Measurements from ENCODE around the gene SIDT1.

SIDT1 gene

GRCh38 chr3:113545594-113545993, 13.2 kb downstream of the SIDT1 start:
- no peak for DNase-seq (ENCODE audit: low read depth)

DNA sequence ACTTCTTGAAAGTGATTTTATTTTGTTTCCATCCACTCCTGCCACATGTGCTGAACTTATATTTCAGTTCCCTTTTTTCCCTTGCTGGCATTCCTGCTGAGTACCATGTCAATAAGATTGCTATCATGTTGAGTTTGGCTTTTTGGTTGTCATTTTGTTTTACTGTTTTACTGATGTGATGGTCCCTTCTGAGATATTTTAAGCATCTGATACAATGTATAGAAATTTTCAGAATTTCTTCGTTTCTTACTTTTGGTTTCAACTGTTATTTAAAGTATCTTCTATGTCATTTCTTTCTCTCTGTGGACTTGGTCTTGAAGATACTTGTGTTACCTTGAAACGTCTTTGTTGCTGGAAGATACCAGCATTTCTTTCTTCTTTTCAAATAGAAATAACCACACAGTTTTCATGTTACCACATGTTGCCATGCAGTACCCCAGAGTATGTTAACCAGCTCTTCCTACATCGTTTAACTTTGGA, 14.1 kb downstream of the SIDT1 start:
- no peak for DNase-seq (ENCODE audit: low read depth)

GRCh38 chr3:113548501-113548900, 16.1 kb downstream of the SIDT1 start:
- no peak for DNase-seq (ENCODE audit: low read depth)

GRCh38 chr3:113551820-113552219, 19.5 kb downstream of the SIDT1 start:
- no peak for DNase-seq (ENCODE audit: low read depth)

DNA sequence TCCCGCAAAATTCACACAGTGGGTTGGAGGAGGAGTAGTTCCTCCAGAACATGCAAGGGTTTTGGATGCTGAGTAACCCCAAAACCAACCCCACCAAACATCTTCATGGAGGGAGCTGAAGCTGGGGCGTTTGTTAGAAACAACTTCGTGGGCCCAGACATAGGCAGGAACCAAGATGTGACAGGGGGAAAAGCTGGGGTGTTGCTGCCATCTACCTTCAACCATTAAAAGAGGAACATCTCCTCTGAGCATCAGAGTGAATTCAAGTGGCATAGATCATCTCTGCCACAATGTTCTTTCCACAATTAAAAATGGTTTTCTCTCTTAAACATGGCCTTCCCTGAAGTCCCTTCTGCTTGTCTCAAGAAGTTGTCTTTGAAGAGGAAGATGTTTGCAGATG, 20.5 kb downstream of the SIDT1 start:
- DNase-seq (ENCODE audit: low read depth), result no peak

DNA sequence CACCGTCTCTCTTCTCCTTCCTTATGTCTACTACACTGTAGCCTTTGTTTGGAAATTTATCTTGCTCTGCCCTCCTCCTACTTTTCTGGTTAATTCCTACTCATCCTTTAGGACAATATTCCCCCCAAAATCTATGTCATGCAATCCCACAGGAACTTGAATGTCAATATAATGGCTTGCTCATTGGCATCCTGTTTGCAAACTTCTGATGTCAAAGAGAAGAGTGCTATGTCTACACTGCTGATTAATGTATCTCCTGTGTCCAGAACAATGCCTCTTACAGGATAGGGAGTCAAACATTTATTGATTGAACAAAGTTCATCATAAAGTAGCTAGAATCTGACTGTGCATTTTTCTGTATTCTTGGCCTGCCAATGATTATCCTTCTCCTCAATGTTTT, 22.8 kb downstream of the SIDT1 start:
- DNase-seq (ENCODE audit: low read depth), result no peak

- DNase-seq (ENCODE audit: low read depth), result no peak
Measured at GRCh38 chr3:113556316-113556945, 24.1 kb downstream of the SIDT1 start.

- DNase-seq (ENCODE audit: low read depth), result no peak
Measured at GRCh38 chr3:113556946-113557335, 24.6 kb downstream of the SIDT1 start.

GRCh38 chr3:113557374-113557773, 25.0 kb downstream of the SIDT1 start:
- DNase-seq (ENCODE audit: low read depth), result peak; percentile 42

DNA sequence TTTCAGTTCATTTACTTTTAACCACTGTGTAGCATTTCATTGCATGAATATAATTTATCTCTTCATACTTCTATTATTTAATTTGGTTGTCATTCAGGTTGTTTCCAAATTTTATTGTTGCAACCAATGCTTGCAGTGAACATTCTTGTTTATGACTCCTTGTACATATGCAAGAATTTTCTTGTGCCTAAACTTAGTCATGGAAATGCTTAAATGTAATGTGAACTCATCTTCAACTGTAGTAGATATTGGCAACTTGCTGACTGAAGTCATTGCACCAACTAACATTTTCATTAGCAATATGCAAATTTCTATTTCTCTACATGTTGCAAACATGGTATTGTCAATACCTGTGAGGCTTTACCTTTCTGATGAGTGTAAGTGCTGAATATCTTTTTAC, 26.7 kb downstream of the SIDT1 start:
- DNase-seq (ENCODE audit: low read depth), result no peak

- DNase-seq (ENCODE audit: low read depth), result peak; percentile 12
Measured at GRCh38 chr3:113560271-113560670, 27.9 kb downstream of the SIDT1 start.

- DNase-seq (ENCODE audit: low read depth), result peak; percentile 40
Measured at GRCh38 chr3:113560831-113561623, 28.7 kb downstream of the SIDT1 start.

- peak; percentile 14 for DNase-seq (ENCODE audit: low read depth)
Measured at GRCh38 chr3:113565555-113565954, 33.2 kb downstream of the SIDT1 start.

- no peak for DNase-seq (ENCODE audit: low read depth)
Measured at GRCh38 chr3:113570158-113570557, 37.8 kb downstream of the SIDT1 start.

- DNase-seq (ENCODE audit: low read depth), result no peak
Measured at GRCh38 chr3:113571360-113571759, 39.0 kb downstream of the SIDT1 start.

- DNase-seq (ENCODE audit: low read depth), result no peak
Measured at GRCh38 chr3:113573728-113574127, 41.4 kb downstream of the SIDT1 start.

DNA sequence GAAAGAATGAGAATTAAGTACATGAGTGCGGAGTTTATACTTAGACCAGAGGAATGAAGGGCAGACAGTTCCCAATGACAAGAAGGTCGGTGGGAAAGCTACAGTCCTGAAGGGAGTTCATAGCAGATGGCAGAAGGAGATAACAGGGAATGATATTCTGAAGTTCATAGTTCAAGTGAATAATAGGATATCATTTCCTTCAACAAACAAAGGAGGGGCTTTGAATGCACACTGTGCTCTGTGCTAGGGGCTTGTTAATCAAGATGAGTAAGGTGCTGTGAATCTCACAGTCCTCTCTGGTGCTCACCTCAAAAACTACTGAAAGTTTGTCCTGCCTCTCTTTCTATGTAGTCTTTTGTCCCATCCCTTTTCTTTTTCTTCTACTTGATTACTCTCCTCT, 41.9 kb downstream of the SIDT1 start:
- DNase-seq (ENCODE audit: low read depth), result no peak

GRCh38 chr3:113575206-113575605, 42.9 kb downstream of the SIDT1 start:
- no peak for DNase-seq (ENCODE audit: low read depth)

DNA sequence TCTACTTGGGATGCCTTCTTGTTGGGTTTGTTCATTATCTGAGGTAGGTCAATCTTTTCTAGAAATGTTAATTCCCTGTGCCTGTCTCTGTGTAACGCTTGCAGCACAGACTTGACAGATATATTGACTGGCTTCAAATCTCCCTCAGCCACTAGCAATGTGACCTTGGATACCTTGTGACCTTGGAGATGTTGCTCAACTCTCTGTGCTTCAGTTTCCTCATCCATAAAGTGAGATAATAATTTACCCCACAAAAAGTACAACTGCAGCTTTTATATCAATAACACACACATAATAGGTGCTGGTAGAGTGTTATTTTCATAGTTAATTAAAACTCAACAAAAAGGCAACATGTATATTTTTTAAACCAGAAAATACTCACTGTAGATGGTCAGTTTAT, 52.9 kb downstream of the SIDT1 start:
- no peak for DNase-seq (ENCODE audit: low read depth)

DNA sequence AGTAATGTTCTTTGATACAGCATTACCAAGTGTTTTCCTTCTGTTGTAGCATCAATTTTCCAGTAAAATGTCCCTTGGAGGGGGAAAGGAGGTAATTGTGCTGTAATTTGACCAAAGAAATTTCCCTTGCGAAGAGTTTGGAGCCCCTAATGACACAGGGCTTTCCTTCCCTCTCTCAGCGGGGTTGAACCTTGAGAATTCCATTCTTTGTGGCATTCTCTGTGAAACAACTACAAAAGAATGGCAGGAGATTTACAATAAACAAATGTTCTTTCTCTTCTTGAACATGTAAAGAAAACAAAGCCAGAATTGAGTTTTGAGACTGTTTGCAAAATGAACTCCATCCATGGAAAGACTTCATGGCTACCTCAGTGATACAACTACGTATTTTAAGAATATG, 53.4 kb downstream of the SIDT1 start:
- no peak for DNase-seq (ENCODE audit: low read depth)

DNA sequence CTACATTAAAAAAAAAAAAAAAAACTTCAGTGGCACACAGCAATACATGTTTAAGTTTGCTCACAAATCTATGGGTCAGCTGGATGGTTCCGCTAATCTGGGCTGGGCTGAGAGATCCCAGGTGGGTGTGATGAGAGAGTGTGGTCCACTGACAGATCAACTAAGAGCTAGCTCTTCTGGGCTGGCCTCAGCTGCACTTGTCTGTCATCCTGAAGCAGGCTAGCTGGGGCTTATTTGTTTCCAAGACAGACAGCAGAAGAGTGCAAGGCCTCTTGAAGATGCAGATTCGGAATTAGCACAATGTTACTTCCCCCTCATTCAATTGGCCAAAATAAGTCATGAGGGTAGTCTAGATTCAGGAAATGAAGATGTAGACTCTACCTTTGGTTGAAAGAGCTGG, 56.5 kb downstream of the SIDT1 start:
- no peak for DNase-seq (ENCODE audit: low read depth)

- no peak for DNase-seq (ENCODE audit: low read depth)
Measured at GRCh38 chr3:113589971-113590370, 57.6 kb downstream of the SIDT1 start.

DNA sequence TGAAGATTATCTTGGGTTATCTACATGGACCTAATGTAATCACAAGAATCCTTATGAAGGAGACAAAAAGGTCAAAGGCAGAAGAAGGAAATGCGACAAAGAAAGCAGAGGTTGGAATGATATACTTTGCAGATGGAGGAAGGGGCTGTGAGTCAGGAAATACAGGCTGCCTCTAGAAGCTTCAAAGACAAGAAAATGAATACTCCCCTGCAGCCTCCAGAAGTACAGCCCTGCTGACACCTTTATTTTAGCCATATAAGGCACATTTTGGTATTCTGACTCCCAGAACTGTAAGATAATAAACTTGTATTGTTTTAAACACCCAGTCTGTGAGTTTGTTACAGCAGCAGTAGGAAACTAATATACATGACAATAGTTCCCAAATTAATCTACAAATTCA, 58.6 kb downstream of the SIDT1 start:
- no peak for DNase-seq (ENCODE audit: low read depth)

GRCh38 chr3:113594066-113594465, 61.7 kb downstream of the SIDT1 start:
- DNase-seq (ENCODE audit: low read depth), result no peak

Measured in amniotic epithelial cell (primary cell).